ENCODE results near the gene MACROH2A2.
"Not testable (repeated sequence)": the region's sequence is repeated elsewhere in the genome, so short reads cannot be mapped to it uniquely, and the experiment has no call there.

MACROH2A2 gene

GRCh38 chr10:70132098-70133029 is 79.7 kb downstream of the MACROH2A2 start, which contains the start of gene AIFM2:
Gene AIFM2 (minus strand): TSS chr10:70132825. CDS start chr10:70124084, 8,741 bp downstream.
- DNase-seq, result peak; percentile 70 to 89 (median 79)

DNA sequence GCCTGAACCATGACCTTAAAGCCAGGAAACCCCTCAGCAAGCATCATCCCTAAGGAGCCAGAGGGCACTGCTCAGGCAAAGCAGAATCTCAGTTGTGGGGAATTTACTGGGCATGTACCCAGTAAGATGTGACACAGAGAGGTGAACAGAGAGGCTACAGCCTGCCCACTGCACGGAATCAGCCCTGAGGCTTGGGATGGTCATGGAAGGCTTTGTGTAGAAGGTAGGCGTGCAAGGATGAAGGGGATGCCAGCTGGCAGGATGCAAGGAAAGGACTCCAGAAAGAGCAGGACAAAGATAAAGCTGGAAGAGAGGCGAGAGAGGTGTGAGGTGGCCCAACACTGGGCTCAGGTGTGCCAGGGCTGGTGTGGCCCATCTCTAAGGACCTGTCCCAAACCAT is 82.4 kb downstream of the MACROH2A2 start:
- no peak for DNase-seq

GRCh38 chr10:70135684-70136083 is 83.0 kb downstream of the MACROH2A2 start:
- no peak for DNase-seq

DNA sequence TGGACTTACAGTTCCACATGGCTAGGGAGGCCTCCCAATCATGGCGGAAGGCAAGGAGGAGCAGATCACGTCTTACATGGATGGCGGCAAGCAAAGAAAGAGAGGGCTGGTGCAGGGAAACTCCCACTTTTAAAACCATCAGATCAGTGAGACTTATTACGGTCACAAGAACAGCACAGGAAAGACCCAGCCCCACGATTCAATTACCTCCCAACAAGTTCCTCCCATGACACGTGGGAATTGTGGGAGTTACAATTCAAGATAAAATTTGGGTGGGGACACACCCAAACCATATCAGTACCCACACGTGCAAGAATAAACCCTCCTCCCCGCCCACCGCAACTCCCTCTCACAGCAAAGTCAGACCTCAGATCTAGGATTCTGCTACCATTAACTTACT is 84.5 kb downstream of the MACROH2A2 start:
- no peak for DNase-seq

DNA sequence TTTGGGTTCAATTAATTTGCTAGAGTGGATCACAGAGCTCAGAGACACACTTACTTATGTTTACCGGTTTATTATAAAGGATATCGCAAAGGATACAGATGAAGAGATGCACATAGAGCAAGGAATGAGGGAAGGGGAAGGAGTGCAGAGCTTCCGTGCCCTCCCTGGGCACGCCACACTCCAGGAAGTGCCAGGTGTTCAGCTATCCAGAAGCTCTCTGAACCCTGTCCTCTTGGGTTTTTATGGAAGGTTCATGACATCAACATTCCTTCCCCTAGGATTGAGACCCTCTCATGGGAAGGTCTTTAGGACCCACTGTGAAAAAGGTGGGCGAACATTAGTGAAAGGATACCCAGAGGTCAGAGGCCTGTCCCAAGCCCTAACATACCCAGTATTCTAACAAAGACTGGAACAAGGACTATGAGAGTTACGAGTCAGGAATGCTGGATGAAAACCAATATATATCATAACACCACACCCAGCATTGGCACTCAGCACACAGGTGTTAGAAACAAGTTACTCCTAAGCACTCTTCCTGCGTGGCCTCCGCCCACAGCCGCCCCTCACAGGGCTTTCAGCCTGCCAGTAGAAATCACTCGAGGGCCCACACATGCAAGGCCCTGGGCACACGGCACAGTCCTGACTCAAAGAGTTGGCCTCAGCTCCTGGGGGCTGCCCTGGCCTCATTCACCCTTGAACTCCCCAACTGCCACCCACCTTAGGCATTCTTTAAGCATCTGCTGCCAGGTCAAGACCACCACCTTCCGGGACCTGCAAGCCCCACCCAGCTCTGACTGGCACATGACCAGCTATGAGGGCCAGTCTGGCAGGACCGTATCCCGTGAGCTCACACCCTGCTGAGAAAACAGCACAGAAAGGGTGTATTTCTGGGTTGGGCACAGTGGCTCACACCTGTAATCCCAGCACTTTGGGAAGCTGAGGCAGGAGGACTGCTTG is 85.6 kb downstream of the MACROH2A2 start:
- no peak for DNase-seq

DNA sequence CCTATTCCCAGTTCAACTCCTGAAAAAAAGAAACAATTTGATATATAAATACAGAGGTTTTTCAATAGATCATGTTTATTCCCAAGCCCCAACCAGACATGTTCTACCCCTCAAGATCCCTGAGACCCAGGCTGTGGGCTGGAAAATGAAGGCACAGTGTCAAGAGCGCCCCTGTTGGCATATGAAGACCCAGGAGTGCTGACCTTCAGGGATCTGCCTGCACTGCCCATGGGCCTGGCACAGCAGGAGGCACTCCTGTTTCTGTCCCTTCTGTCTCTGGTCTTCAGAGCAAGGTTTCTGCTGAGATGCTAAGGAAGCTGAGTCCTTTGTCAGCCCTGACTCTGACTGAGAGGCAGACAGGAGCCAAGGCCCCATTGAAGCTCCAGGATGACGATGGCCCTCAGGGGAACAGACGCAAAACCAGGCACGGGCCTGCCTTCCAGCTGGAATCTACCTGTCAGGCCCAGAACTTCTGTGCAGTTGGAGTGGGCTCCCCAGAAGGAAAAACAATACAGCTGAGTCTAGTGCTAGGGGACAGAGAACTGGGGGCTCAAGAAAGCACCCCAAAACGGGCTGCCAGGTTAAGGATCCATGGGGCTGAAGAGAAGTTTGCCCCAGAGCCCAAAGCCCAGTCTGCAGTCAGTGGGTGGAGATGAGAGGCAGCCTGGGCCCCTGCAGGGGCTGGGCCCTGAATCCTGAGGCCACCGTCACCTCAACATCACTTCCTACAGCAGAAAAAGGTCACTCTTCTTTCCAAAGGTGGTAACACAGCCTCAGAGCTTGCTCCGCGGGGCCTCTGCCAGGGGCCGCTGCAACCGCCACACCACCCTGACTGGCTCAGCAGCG is 86.7 kb downstream of the MACROH2A2 start:
- no peak for DNase-seq

DNA sequence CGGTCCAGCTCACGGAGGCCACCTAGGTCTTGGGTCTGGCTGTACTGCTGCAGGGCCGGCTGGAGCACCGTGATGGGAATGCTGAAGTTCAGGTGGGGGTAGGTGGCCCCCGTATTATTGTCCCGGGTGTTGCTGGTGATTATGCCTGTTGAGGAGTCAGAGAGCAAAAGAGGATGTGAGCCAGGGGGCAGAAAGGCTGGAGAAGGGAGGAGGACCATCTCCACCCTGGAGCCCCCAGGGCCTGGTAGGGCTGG is 87.3 kb downstream of the MACROH2A2 start:
- DNase-seq, result no peak

- DNase-seq, result no peak
These were observed 87.7 kb downstream of the MACROH2A2 start for GRCh38 chr10:70140297-70140696.

- no peak for DNase-seq
These were observed 89.9 kb downstream of the MACROH2A2 start for GRCh38 chr10:70142555-70142954.

- DNase-seq, result no peak
These were observed 91.9 kb downstream of the MACROH2A2 start for GRCh38 chr10:70144372-70145110.

DNA sequence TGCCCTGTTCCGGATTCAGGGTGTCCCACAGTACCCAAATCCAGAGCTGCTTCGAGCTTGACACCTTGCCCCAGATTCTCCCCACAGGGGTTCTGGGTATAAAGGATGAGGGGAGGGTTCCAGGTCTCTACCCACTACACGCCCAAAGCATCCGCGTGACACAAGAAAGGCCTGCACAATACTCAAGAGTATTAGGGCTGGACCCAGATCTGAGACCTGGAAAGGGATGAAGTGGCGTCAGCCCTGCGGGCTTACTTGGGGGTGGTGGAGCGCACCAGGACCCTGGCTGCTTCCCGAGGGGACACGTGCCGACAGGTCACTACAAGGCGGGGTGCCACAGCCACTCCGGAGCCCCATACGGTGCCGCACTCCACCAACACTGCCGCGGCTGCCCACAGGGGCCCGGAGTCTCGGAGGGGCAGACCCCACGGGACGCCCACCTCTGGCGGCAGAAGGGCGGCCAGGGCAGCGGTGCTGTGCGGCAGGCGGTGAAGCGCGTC is 92.6 kb downstream of the MACROH2A2 start:
- DNase-seq, result no peak

DNA sequence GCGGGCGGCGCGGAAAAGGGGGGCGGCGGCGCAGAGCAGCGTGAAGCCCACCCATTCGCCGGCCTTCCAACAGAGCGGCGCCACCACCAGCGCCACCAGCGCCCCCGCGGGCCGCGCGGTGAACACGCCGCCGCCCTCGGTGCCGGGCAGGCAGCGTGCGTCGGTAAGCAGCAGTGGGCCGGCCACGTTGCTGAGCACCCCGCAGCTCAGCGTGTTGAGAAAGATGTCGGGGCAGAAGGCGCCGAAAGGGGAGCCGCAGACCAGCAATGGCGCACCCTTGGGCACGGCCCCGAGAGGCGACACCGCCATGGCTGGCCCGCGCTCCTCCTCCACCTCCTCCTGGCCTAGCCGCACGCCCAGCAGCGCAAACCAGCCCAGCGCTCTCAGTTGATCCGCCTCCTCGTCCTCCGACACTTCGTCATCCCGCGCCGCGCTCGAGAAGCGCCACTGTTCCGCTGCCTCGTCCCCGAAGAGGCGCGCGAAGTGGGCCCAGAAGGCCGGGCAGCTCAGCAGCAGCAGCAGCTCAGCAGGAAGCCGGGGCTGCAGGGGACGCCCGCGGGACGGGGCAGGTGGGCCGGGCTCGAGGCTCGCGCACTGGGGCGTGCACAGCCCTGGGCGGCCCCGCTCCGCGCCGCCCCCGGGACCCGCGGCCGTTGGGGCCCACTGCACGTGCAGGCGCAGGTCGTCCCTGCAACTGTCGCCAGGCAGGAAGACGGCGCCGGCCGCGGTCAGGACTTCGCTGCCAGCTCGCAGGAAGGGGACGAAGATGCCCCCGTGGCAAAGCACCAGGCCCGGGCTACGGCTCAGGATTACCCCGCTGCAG is 93.2 kb downstream of the MACROH2A2 start:
- peak; percentile 75 to 90 (median 78) for DNase-seq

DNA sequence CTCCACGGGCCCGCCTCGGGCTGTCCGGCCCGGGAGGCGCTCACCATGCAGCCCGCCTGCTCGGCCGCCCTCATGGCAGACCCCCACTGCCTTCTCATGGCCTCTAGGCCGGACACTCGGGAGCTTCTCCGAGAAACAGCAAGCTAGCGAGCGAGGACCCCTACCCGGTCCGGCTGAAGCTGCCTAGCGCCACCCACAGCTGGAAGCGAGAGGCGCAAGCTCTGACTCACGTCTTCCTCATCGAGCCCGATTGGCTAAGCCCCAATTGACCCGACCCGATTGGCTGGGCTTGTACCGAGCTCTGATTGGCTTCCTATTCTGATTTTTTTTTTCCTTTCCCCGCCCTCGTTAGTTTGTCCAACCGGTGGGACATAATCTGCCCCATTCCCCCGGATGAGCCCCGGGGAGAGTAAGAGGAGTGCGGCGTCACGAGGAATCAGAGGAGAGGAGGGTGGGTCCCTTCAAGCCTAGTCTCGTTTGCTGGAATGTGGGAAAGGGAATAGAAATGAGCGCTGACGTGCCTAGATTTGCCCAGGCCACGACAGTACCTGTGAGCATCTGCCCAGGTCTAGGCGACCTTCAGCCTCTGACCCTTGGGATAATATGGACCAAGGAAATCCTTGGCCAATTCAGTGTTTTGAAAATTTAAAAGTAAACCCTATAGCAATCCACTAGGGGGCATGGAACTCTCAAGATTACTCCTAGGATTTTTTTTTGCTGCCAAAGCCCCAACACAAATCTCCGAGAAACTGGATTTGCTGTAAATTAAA is 94.0 kb downstream of the MACROH2A2 start, which contains the start of gene TYSND1:
TSS of gene TYSND1 (minus strand) at position 212 of the 770 bp plus-strand sequence. CDS start at position 98, 114 bp downstream.
- peak; percentile 96 to 98 (median 97) for DNase-seq

DNA sequence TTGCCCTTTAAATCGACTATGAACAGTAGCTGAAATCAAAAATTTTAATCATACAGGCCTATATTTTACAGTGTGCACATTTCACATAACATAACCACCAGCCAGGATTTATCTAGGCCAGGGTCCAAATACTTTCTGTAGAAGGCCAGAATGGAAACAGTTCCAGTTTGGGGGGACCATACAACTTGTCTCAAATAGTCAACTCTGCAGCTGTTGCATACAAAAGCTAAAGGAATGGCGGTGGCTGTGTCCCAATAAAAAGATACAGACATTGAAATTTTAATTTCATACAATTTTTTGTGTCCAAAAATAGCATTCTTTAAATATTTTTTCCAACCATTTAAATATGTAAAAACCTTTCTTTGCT is 94.6 kb downstream of the MACROH2A2 start:
- DNase-seq, result no peak

- no peak for DNase-seq
These were observed 95.9 kb downstream of the MACROH2A2 start for GRCh38 chr10:70148516-70148915.

DNA sequence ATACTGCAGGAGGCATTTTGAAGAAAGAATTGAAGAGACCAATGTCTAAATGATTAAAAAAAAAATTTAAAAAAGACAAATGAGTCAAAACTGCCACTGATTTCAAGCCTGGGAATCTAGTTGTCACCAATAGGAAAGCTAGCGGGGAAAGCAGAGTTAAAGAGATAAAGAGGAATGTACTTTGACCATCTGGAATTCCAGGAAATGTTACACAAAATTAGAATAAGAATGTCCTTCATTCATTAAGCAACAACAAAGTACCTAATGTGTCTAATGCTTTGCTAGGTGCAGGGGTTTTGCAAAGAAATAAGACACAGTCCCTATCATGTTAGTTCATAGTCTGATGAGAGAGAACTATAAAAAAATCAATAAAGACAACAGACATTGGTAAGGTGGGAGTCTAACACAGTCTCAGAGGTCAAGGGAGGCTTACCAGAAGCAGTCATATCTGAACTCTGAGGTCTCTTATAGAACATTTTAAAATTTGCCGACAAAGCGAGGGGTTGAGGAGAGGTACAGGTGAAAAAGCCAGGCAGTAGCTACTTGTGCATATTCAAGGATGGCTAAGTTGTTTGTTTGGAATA is 102.7 kb downstream of the MACROH2A2 start:
- DNase-seq, result no peak

GRCh38 chr10:70158113-70158512 is 105.5 kb downstream of the MACROH2A2 start:
- no peak for DNase-seq

GRCh38 chr10:70159366-70159765 is 106.7 kb downstream of the MACROH2A2 start:
- DNase-seq, result not testable (repeated sequence)

DNA sequence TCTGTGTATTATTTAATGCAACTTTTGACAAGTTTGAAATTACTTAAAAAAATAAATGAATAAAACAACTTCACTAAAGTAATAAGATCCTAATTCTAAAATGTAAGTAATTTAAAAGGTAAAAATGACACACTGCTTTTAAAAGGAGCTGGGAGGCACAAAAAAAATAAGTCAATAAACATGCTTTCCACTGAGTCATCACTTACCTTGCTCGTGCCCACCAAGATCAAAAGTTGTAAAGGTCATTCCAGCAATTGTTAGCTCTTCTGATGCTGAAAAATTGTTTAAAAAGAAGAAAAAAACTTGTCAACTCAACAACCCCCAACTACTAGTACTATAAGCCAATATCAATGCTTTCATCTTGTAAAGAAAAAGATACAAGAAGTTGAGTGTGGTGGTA is 108.2 kb downstream of the MACROH2A2 start:
- DNase-seq, result no peak

All from suppressor macrophage treated with lipopolysaccharide for 1 hour (primary cell).